Measurements from ENCODE around the gene TMEM255B.

The TMEM255B gene

GRCh38 chr13:113852536-113853517 is 93.8 kb downstream of the TMEM255B start:
- DNase-seq = no peak

GRCh38 chr13:113853518-113854237 is 94.7 kb downstream of the TMEM255B start:
- no peak for DNase-seq

GRCh38 chr13:113854238-113855011 is 95.4 kb downstream of the TMEM255B start:
- DNase-seq = no peak

- no peak for DNase-seq
Observed at GRCh38 chr13:113855012-113855921, 96.2 kb downstream of the TMEM255B start.

GRCh38 chr13:113855931-113856715 is 97.1 kb downstream of the TMEM255B start:
- DNase-seq = no peak

GRCh38 chr13:113856716-113857065 is 97.7 kb downstream of the TMEM255B start:
- DNase-seq = no peak

- DNase-seq = no peak
Observed at GRCh38 chr13:113857531-113858195, 98.6 kb downstream of the TMEM255B start.

- no peak for DNase-seq
Observed at GRCh38 chr13:113859311-113860050, 100.5 kb downstream of the TMEM255B start.

GRCh38 chr13:113860051-113860664 is 101.1 kb downstream of the TMEM255B start:
- DNase-seq = no peak

GRCh38 chr13:113860665-113861432 is 101.8 kb downstream of the TMEM255B start:
- no peak for DNase-seq

- no peak for DNase-seq
Observed at GRCh38 chr13:113861433-113862030, 102.5 kb downstream of the TMEM255B start.

GRCh38 chr13:113862191-113862930 is 103.3 kb downstream of the TMEM255B start:
- DNase-seq = no peak

GRCh38 chr13:113862931-113863523 is 104.0 kb downstream of the TMEM255B start:
- peak; percentile 32 to 52 for DNase-seq

GRCh38 chr13:113863524-113864272 is 104.7 kb downstream of the TMEM255B start, which contains the start of gene GAS6:
Gene GAS6, minus strand, starts transcription at chr13:113864076. Its CDS starts 156 bp downstream, at chr13:113863920.
- peak in 1 of 2 donors; percentile 13 for DNase-seq

GRCh38 chr13:113864273-113864890 is 105.4 kb downstream of the TMEM255B start:
- no peak for DNase-seq

- no peak for DNase-seq
Observed at GRCh38 chr13:113865427-113865826, 106.4 kb downstream of the TMEM255B start.

All from CD4-positive, alpha-beta T cell treated with Interferon alpha-2 for 1 hour (primary cell).